ENCODE results near the gene ADD1. TPM values are rescaled to one million over a fixed set of nuclear protein-coding genes. Genes with fewer than 3 reads are reported as not detected.

Gene ADD1
- total RNA-seq, 2 experiments from 2014 or later, result 153 TPM

- Histone ChIP-seq H3K27ac (ENCODE audit: low read depth in 1 of 2, low read length in 2 of 2) (no peak overlapping the region), H3K9me3 (ENCODE audit: control insufficient read depth in 1 of 2, insufficient read depth in 1 of 2, low read length in 2 of 2) (no peaks in the 10 kb centered on the region), H3K27me3 (ENCODE audit: control insufficient read depth in 1 of 2, insufficient read depth in 2 of 2, low read length in 2 of 2) (no peaks in the 10 kb centered on the region), H3K36me3 (ENCODE audit: insufficient read depth, low read length) (peaks cover 40% of the 10 kb centered on the region), H3K4me3 (ENCODE audit: low read length) (no peak overlapping the region), H3K4me1 (ENCODE audit: insufficient read depth, low read length) (peaks cover 61% of the 10 kb centered on the region)
- no peak for TF ChIP-seq CTCF (IDR thresholded peaks at IDR 0.05)
- DNase-seq (no peak), ATAC-seq (ENCODE audit: poor library complexity) (no peak)
- Mint-ChIP-seq H3K4me3 (peak overlapping the region; percentile 70), H3K27ac (peak overlapping the region; percentile 48), H3K27me3 (no peaks in the 10 kb centered on the region), H3K4me1 (ENCODE audit: low read depth) (peaks cover 49% of the 10 kb centered on the region), H3K9me3 (no peaks in the 10 kb centered on the region), H3K36me3 (ENCODE audit: low read depth) (peaks cover 37% of the 10 kb centered on the region)
- intact Hi-C loops (cut with DNase I, micrococcal nuclease), result loop anchor here (2.0 to 10.0 kb wide), 2 partner anchors 17 to 55 kb away; no protein-coding TSS in a partner anchor
- ChIA-PET CTCF (interaction anchor here (1.1 kb wide), 1 partner anchor 19 kb away, joined by 3 read pairs; no protein-coding TSS in a partner anchor), POLR2A (interaction anchor here (0.9 to 1.7 kb wide), 4 partner anchors 16 to 64 kb away, joined by 3 to 6 read pairs (median 4); partner anchors contain the start of gene TNIP2)
These were observed 24.1 kb upstream of the ADD1 start for GRCh38 chr4:2819244-2820215.

DNA sequence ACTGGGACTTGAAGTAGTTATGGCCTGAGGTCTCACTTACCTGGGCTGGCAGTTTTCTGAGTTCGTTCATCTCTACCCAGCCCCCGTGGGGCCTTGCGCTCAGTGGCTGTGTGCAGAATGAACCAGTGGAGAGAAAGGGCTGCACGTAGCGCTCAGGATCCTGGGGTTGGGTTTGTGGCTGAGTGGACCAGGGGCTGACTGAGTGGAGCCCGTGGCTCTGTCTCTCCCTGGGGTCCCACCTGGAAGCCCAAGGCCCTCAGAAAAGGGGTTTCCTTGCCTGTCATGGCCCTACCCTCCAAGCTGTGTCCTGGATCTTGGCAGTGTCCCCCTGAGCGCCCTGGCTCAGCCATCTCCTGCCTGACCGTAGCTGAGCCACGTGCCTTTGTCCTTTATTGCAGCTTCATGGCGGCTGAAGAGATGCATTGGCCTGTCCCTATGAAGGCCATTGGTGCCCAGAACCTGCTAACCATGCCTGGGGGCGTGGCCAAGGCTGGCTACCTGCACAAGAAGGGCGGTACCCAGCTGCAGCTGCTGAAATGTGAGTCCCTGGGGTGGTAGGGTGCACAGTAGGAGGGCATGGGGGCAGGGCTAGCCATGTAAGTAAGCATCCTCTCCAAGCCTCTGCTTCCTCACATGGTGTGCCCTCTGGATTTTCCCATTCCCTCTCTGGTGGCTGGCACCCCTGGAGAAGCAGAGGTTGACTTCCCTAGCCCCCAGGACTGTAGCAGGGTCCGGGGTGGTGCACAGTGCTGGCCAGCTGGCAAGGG lies 23.2 kb upstream of the ADD1 start:
- Histone ChIP-seq H3K27ac (ENCODE audit: low read depth in 1 of 2, low read length in 2 of 2) (no peak overlapping the region), H3K4me3 (ENCODE audit: low read length) (no peak overlapping the region), H3K9me3 (ENCODE audit: control insufficient read depth in 1 of 2, insufficient read depth in 1 of 2, low read length in 2 of 2) (no peaks in the 10 kb centered on the region), H3K36me3 (ENCODE audit: insufficient read depth, low read length) (peaks cover 49% of the 10 kb centered on the region), H3K27me3 (ENCODE audit: control insufficient read depth in 1 of 2, insufficient read depth in 2 of 2, low read length in 2 of 2) (no peaks in the 10 kb centered on the region), H3K4me1 (ENCODE audit: insufficient read depth, low read length) (peaks cover 53% of the 10 kb centered on the region)
- Mint-ChIP-seq H3K9me3 (no peaks in the 10 kb centered on the region), H3K4me3 (no peak overlapping the region), H3K4me1 (ENCODE audit: low read depth) (peaks cover 40% of the 10 kb centered on the region), H3K36me3 (ENCODE audit: low read depth) (peaks cover 39% of the 10 kb centered on the region), H3K27ac (no peak overlapping the region), H3K27me3 (no peaks in the 10 kb centered on the region)
- CTCF ChIA-PET, result no interaction called here
- TF ChIP-seq CTCF (IDR thresholded peaks at IDR 0.05), result no peak
- ATAC-seq (ENCODE audit: poor library complexity) (no peak), DNase-seq (no peak)
- POLR2A ChIA-PET, result interaction anchor here (0.9 to 1.1 kb wide), 2 partner anchors 16 to 65 kb away, joined by 3 to 4 read pairs; partner anchors contain the start of gene TNIP2
- intact Hi-C loops (cut with DNase I, micrococcal nuclease), result no loop called here

DNA sequence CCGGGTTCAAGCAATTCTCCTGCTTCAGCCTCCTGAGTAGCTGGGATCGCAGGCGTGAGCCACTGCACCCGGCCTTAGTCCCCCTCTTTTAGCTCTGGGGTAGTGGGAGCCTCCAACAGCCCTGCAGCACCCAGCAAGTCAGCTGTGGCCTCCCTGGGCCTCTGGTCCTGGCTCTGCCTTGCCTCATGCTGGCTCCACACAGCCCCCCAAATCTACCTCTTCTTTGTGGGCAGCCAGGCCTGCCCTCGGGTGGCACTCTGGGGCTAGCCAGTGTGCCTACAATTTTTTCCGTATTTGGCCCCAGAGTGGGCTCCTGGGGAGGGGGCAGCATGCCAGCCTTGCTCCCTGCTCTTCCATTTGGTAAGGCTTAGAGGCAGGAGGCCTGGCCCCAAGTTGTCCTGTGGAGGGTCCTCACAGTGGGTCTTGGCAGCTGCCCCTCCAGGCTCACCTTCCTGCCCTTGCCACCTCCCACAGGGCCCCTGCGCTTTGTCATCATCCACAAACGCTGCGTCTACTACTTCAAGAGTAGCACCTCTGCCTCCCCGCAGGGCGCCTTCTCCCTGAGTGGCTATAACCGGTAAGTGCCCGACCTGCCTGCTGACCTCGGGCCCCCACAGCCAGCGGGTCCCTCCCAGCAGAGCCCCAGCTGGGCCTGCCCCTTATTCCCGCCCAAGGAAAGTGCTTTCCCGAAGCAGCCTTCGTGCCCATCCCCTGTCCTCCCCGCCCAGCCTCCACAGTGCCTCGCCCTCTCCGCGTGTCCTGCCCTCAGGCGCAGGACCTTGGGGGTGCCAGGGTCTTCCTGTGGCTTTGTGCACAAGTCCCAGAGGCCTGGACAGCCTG lies 21.0 kb upstream of the ADD1 start:
- H3K36me3 ChIP-seq (ENCODE audit: insufficient read depth, low read length), result peaks cover 63% of the 10 kb centered on the region
- no peaks in the 10 kb centered on the region for H3K9me3 ChIP-seq (ENCODE audit: control insufficient read depth in 1 of 2, insufficient read depth in 1 of 2, low read length in 2 of 2)
- Mint-ChIP-seq H3K4me1 (ENCODE audit: low read depth) (peaks cover 19% of the 10 kb centered on the region), H3K4me3 (no peak overlapping the region), H3K36me3 (ENCODE audit: low read depth) (peaks cover 49% of the 10 kb centered on the region), H3K9me3 (no peaks in the 10 kb centered on the region), H3K27me3 (no peaks in the 10 kb centered on the region), H3K27ac (no peak overlapping the region)
- H3K4me1 ChIP-seq (ENCODE audit: insufficient read depth, low read length), result peaks cover 34% of the 10 kb centered on the region
- intact Hi-C loops (cut with DNase I, micrococcal nuclease), result no loop called here
- POLR2A ChIA-PET, result interaction anchor here (1.2 kb wide), 1 partner anchor 24 kb away, joined by 3 read pairs; no protein-coding TSS in a partner anchor
- DNase-seq (no peak), ATAC-seq (ENCODE audit: poor library complexity) (no peak)
- H3K27ac ChIP-seq (ENCODE audit: low read depth in 1 of 2, low read length in 2 of 2), result no peak overlapping the region
- CTCF ChIA-PET, result no interaction called here
- no peak overlapping the region for H3K4me3 ChIP-seq (ENCODE audit: low read length)
- no peak for TF ChIP-seq CTCF (IDR thresholded peaks at IDR 0.05)
- H3K27me3 ChIP-seq (ENCODE audit: control insufficient read depth in 1 of 2, insufficient read depth in 2 of 2, low read length in 2 of 2), result no peaks in the 10 kb centered on the region

Data from CD4-positive, alpha-beta T cell (primary cell).